HepG2 (cell line): ENCODE results near the gene ACBD7. TPM values are rescaled to one million over a fixed set of nuclear protein-coding genes. Genes with fewer than 3 reads are reported as not detected.

Experiments used
- ATAC-seq: fragments of 200-7000 bp; cut with Tn5 transposase; 3 replicates; pipeline ENCODE4 v1.9.1; 2020; ENCODE audit warnings: mild to moderate bottlenecking, moderate library complexity
- BruUV-seq: library from RNA; stranded (reverse); fragments of 400-500 nt; replicated peaks from 2 replicates; lab custom pipeline; 2021; lab: Mats Ljungman, UMichigan
- CTCF ChIA-PET: fragments of 300-600 bp; formaldehyde crosslinking; extraction: SDS; loops from one replicate; lab custom pipeline; 2021; ENCODE audit warnings: low total read pairs, inconsistent platforms, low intra/inter-chr PET ratio; lab: Yijun Ruan, JAX
- POLR2A ChIA-PET: fragments of 350-600 bp; sonication (Branson Sonifier 250); formaldehyde crosslinking; loops from one replicate; lab custom pipeline; 2020; ENCODE audit warnings: antibody characterized with exemption, inconsistent platforms; lab: Yijun Ruan, JAX
- DNase-seq: peaks from one replicate; pipeline ENCODE4 v3.0.0-alpha.2; 2015; ENCODE audit warnings: low spot score
- FAIRE-seq: peaks from 3 replicates; lab custom pipeline; 2011; peaks lifted over from hg19 to GRCh38; lab: Jason Lieb, UNC
- H2AFZ ChIP-seq: one replicate; pipeline ENCODE4 v1.6.1; 2011; ENCODE audit warnings: low read length, inconsistent platforms
- H3K27ac ChIP-seq: fragments of 300-600 bp; 3 replicates; pipeline ENCODE4 v1.8.0; 2011; ENCODE audit warnings: mixed run types, mild to moderate bottlenecking, mixed read lengths, low read length, inconsistent platforms; ENCODE audit not compliant: insufficient read depth; ENCODE audit errors: extremely low read length
- H3K27me3 ChIP-seq, 2 experiments: fragments of 200-600 bp in 1 of 2; 2 replicates in 1 of 2; 3 replicates in 1 of 2; pipeline versions ENCODE4 v1.6.0 to v1.8.0; 2011; ENCODE audit warnings: low read length in 2 of 2, mild to moderate bottlenecking in 2 of 2, moderate library complexity in 2 of 2, inconsistent platforms in 1 of 2; ENCODE audit not compliant: insufficient read depth in 2 of 2, control insufficient read depth in 1 of 2
- H3K36me3 ChIP-seq, 2 experiments: fragments of 200-600 bp in 1 of 2; replicated peaks in 1 of 2; 2 replicates in 1 of 2; 3 replicates in 1 of 2; pipeline versions ENCODE4 v1.5.1 to v1.8.0; 2011; ENCODE audit warnings: low read length in 2 of 2, inconsistent platforms in 1 of 2; ENCODE audit not compliant: insufficient read depth in 2 of 2, control insufficient read depth in 1 of 2
- H3K4me1 ChIP-seq: 2 replicates; pipeline ENCODE4 v1.5.1; 2012; ENCODE audit warnings: low read length, inconsistent platforms; ENCODE audit not compliant: insufficient read depth
- H3K4me2 ChIP-seq: 2 replicates; pipeline ENCODE4 v1.6.0; 2011; ENCODE audit warnings: low read depth, low read length, inconsistent platforms
- H3K4me3 ChIP-seq, 3 experiments: fragments of 200-600 bp in 1 of 3; sonication (generic), shearing (Covaris generic) in 1 of 3; replicated peaks in 1 of 3; 2 replicates each; pipeline ENCODE4 v1.5.1; 2011 to 2016; ENCODE audit warnings: low read length in 3 of 3, inconsistent platforms in 2 of 3, low read depth in 2 of 3, mild to moderate bottlenecking in 2 of 3, control low read depth in 1 of 3, mixed read lengths in 1 of 3; ENCODE audit not compliant: insufficient read depth in 1 of 3
- H3K79me2 ChIP-seq: one replicate; pipeline ENCODE4 v1.6.1; 2011; ENCODE audit warnings: low read length, inconsistent platforms; ENCODE audit not compliant: insufficient read depth
- H3K9ac ChIP-seq: 2 replicates; pipeline ENCODE4 v1.6.0; 2011; ENCODE audit warnings: mild to moderate bottlenecking, low read depth, low read length, inconsistent platforms; ENCODE audit not compliant: insufficient read depth
- H3K9me3 ChIP-seq: 2 replicates; pipeline ENCODE4 v1.5.1; 2012; ENCODE audit warnings: mild to moderate bottlenecking, low read length
- H4K20me1 ChIP-seq: 2 replicates; pipeline ENCODE4 v1.6.0; 2011; ENCODE audit warnings: inconsistent platforms, mild to moderate bottlenecking, low read length, moderate library complexity; ENCODE audit not compliant: insufficient read depth
- ATF7-NPFF ChIP-seq: sonication (generic); formaldehyde crosslinking; IDR thresholded peaks from 2 replicates; pipeline ENCODE4 v1.8.1; 2023; ENCODE audit warnings: mild to moderate bottlenecking, low read depth, missing genetic modification reagents, moderate library complexity
- BRD4 ChIP-seq: sonication (generic); formaldehyde crosslinking; IDR thresholded peaks from 2 replicates; pipeline ENCODE4 v1.4.0; 2020; ENCODE audit warnings: missing genetic modification reagents
- CHD4 ChIP-seq: fragments of 200-600 bp; sonication (generic); IDR thresholded peaks from 2 replicates; pipeline ENCODE4 v1.7.0; 2017; ENCODE audit warnings: mild to moderate bottlenecking, low read length, borderline replicate concordance
- CSRNP2 ChIP-seq: sonication (generic); formaldehyde crosslinking; conservative IDR thresholded peaks from 2 replicates; pipeline ENCODE4 v1.8.0; 2022; ENCODE audit warnings: low read depth, missing genetic modification reagents
- HOXA9 ChIP-seq: sonication (generic); formaldehyde crosslinking; IDR thresholded peaks from 2 replicates; pipeline ENCODE4 v1.8.1; 2022; ENCODE audit warnings: missing genetic modification reagents, mild to moderate bottlenecking, moderate library complexity, borderline replicate concordance
- IKZF4 ChIP-seq: sonication (generic); formaldehyde crosslinking; IDR thresholded peaks from 2 replicates; pipeline ENCODE4 v1.5.1; 2020; ENCODE audit warnings: borderline replicate concordance, mild to moderate bottlenecking, low read depth, missing genetic modification reagents; ENCODE audit errors: not compliant biosample characterization
- JARID2 ChIP-seq: sonication (generic); formaldehyde crosslinking; IDR thresholded peaks from 2 replicates; pipeline ENCODE4 v1.8.1; 2023; ENCODE audit warnings: missing genetic modification reagents, inconsistent platforms; ENCODE audit not compliant: insufficient replicate concordance
- NCOR1 ChIP-seq: fragments of 200-600 bp; sonication (generic); IDR thresholded peaks from 2 replicates; pipeline ENCODE4 v1.7.0; 2017; ENCODE audit warnings: antibody characterized with exemption, low read length, borderline replicate concordance
- PITX1 ChIP-seq: sonication (generic); formaldehyde crosslinking; IDR thresholded peaks from 2 replicates; pipeline ENCODE4 v1.5.1; 2020; ENCODE audit warnings: mild to moderate bottlenecking, missing genetic modification reagents
- ZNF274 ChIP-seq: sonication (generic); formaldehyde crosslinking; IDR thresholded peaks from 2 replicates; pipeline ENCODE4 v1.5.1; 2020; ENCODE audit warnings: mild to moderate bottlenecking, missing genetic modification reagents
- ZNF510 ChIP-seq: sonication (generic); formaldehyde crosslinking; IDR thresholded peaks from 2 replicates; pipeline ENCODE4 v1.4.0; 2020; ENCODE audit warnings: low read depth, mild to moderate bottlenecking, missing genetic modification reagents
- ZNF737 ChIP-seq: sonication (generic); formaldehyde crosslinking; IDR thresholded peaks from 2 replicates; pipeline ENCODE4 v1.5.0; 2020; ENCODE audit warnings: missing genetic modification reagents, mild to moderate bottlenecking, borderline replicate concordance
- ZSCAN21 ChIP-seq: sonication (generic); formaldehyde crosslinking; IDR thresholded peaks from 2 replicates; pipeline ENCODE4 v1.8.0; 2022; ENCODE audit warnings: mild to moderate bottlenecking, missing genetic modification reagents, moderate library complexity, borderline replicate concordance
- in situ Hi-C: cut with HindIII; loops from 2 replicates; pipeline ENCODE4 v1.10.0; 2017; ENCODE audit warnings: low pct_unique_long_range_greater_than_20kb; ENCODE audit not compliant: extremely low pct_ligation_motif_present
- intact Hi-C: fragments of 100-400 bp; cut with micrococcal nuclease; formaldehyde crosslinking; loops from one replicate; pipeline ENCODE4 v1.10.0; 2022; ENCODE audit not compliant: unreplicated experiment
- polyA plus RNA-seq, 8 experiments: library from polyadenylated mRNA; depleted of rRNA in 3 of 8; stranded (reverse) in 7 of 8; unstranded in 1 of 8; fragments of >200 nt; fragmentation: Illumina TruSeq in 4 of 8; extraction: Trizol in 4 of 8; gene quantifications; 2 replicates each; pipeline versions ENCODE4 v1.2.1 to v1.2.3, GENCODE V29; 2011 to 2016; ENCODE audit warnings: low read depth in 4 of 8, missing spikeins in 1 of 8, mixed read lengths in 1 of 8; ENCODE audit not compliant: insufficient read depth in 1 of 8
- total RNA-seq, 5 experiments: library from RNA; depleted of rRNA; stranded (reverse); fragments of >200 nt; fragmentation: Illumina TruSeq; extraction: Trizol; gene quantifications; 2 replicates each; pipeline ENCODE4 v1.2.3, GENCODE V29; 2016; ENCODE audit warnings: low read depth in 1 of 5

Gene ACBD7
- total and polyA plus RNA-seq, 2 of the 13 experiments (the other 11 are each of a cell fraction or from before 2014, with no cell fraction given) = 1.4 to 2.6 TPM

DNA sequence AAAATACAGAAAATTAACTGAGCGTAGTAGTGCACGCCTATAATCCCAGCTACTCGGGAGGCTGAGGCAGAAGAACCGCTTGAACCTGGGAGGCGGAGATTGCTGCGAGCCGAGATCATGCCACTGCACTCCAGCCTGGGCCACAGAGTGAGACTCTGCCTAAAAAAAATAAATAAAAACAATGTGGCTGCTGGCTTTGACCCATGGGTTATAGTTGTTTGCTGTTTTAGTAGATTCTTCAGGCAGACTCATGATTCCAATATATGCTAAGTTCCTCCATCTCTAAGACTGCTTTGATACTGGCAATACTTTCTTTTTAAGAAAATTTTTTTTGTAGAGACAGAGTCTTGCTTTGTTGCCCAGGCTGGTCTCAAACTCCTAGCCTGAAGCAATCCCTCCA is 36.5 kb downstream of the ACBD7 start (continued):
- TF ChIP-seq HOXA9 (CRISPR knock-in tag) (no peak), ZNF510 (CRISPR knock-in tag) (no peak)

- in situ Hi-C loops = no loop called here
- FAIRE-seq = no peak
These were observed 39.0 kb downstream of the ACBD7 start for GRCh38 chr10:15049533-15049932.

More at GRCh38 chr10:15049533-15049932, 39.0 kb downstream of the ACBD7 start:
- peaks cover 10% of the 10 kb centered on the region; the same call in 1 of the 2 replicates for H3K4me1 ChIP-seq
- TF ChIP-seq PITX1 (CRISPR knock-in tag) (no peak), ZNF274 (CRISPR knock-in tag) (no peak), JARID2 (no peak), ATF7-NPFF (CRISPR knock-in tag) (no peak), IKZF4 (CRISPR knock-in tag) (no peak), ZSCAN21 (CRISPR knock-in tag) (no peak), CHD4 (no peak), ZNF737 (CRISPR knock-in tag) (no peak), NCOR1 (no peak), BRD4 (CRISPR knock-in tag) (no peak), CSRNP2 (CRISPR knock-in tag) (no peak)
- no peak overlapping the region for H3K27ac ChIP-seq
- H3K9me3 ChIP-seq = no peaks in the 10 kb centered on the region
- H3K27me3 ChIP-seq = no peaks in the 10 kb centered on the region; a peak in 1 of 5 replicates
- no peak overlapping the region for H2AFZ ChIP-seq
- H4K20me1 ChIP-seq = no peaks in the 10 kb centered on the region
- no peak for DNase-seq
- H3K4me2 ChIP-seq = no peak overlapping the region
- no peaks in the 10 kb centered on the region for H3K79me2 ChIP-seq
- ChIA-PET CTCF (no interaction called here), POLR2A (no interaction called here)
- no TSS peak for BruUV-seq
- H3K36me3 ChIP-seq = no peaks in the 10 kb centered on the region
- no peak for ATAC-seq
- no peak overlapping the region for H3K4me3 ChIP-seq
- intact Hi-C loops = no loop called here
- no peak overlapping the region for H3K9ac ChIP-seq
